ENCODE results near the gene SHMT2. TPM values are rescaled to one million over a fixed set of nuclear protein-coding genes. Genes with fewer than 3 reads are reported as not detected.

The SHMT2 gene
- total RNA-seq, 1 experiment from 2014 or later = 280 TPM

- Histone ChIP-seq H3K9ac (ENCODE audit: low read length) (no peak overlapping the region), H3K4me2 (ENCODE audit: low read length) (no peak overlapping the region), H4K20me1 (ENCODE audit: insufficient read depth) (no peaks in the 10 kb centered on the region), H3K27ac (ENCODE audit: low read depth, low read length) (no peak overlapping the region), H3K9me3 (ENCODE audit: control insufficient read depth in 1 of 2, insufficient read depth in 1 of 2, low read depth in 1 of 2, low read length in 2 of 2) (no peaks in the 10 kb centered on the region), H3K36me3 (ENCODE audit: control insufficient read depth in 1 of 2, insufficient read depth in 2 of 2, low read length in 2 of 2) (no peaks in the 10 kb centered on the region), H3K4me3 (replicated peaks in 1 of 2; ENCODE audit: low read depth in 1 of 2, low read length in 2 of 2) (no peak overlapping the region), H3K4me1 (ENCODE audit: control insufficient read depth in 1 of 2, insufficient read depth in 2 of 2, low read length in 2 of 2) (peaks cover 7 to 9% of the 10 kb centered on the region in 2 experiments), H3K79me2 (ENCODE audit: insufficient read depth, low read length) (no peaks in the 10 kb centered on the region), H3K9me2 (ENCODE audit: insufficient read depth) (no peaks in the 10 kb centered on the region), H2AFZ (ENCODE audit: low read depth, low read length, poor library complexity, severe bottlenecking) (no peak overlapping the region), H3K27me3 (ENCODE audit: insufficient read depth, low read length) (no peaks in the 10 kb centered on the region)
- DNase-seq (ENCODE audit: low read depth, low spot score) (no peak), ATAC-seq (no peak)
- CTCF ChIA-PET = no interaction called here
- RAD21 ChIA-PET (ENCODE audit: low non-redundant PET in 1 of 2, low total read pairs in 2 of 2, uncharacterized antibody in 2 of 2, unreplicated experiment in 2 of 2) = no interaction called here
- TF ChIP-seq ZFX (IDR thresholded peaks at IDR 0.05) (no peak), RAD21 (IDR thresholded peaks at IDR 0.05; ENCODE audit: low read depth) (no peak), CTCF (IDR thresholded peaks at IDR 0.05 in 2 of 3, conservative IDR thresholded peaks at IDR 0.05 in 1 of 3; ENCODE audit: borderline replicate concordance in 1 of 3, insufficient read depth in 1 of 3, low read depth in 2 of 3, low read length in 2 of 3) (no peak), EGR1 (IDR thresholded peaks at IDR 0.05; ENCODE audit: low read depth) (no peak), SP1 (IDR thresholded peaks at IDR 0.05; ENCODE audit: low read depth) (no peak), REST (IDR thresholded peaks at IDR 0.05; ENCODE audit: low read depth) (no peak), CEBPB (IDR thresholded peaks at IDR 0.05; ENCODE audit: low read depth) (no peak), EZH2phosphoT487 (IDR thresholded peaks at IDR 0.05; ENCODE audit: borderline replicate concordance) (no peak), ZBTB33 (IDR thresholded peaks at IDR 0.05; ENCODE audit: extremely low read depth, insufficient replicate concordance, low read length) (no peak), SRF (IDR thresholded peaks at IDR 0.05; ENCODE audit: low read depth) (no peak), POLR2AphosphoS5 (IDR thresholded peaks at IDR 0.05; ENCODE audit: low read depth, low read length) (no peak), ELF1 (IDR thresholded peaks at IDR 0.05; ENCODE audit: borderline replicate concordance, low read depth) (no peak), ATF3 (IDR thresholded peaks at IDR 0.05) (no peak), MAX (IDR thresholded peaks at IDR 0.05) (no peak), FOSL1 (IDR thresholded peaks at IDR 0.05; ENCODE audit: low read depth) (no peak), JUND (IDR thresholded peaks at IDR 0.05) (no peak)
- intact Hi-C loops (cut with micrococcal nuclease) = no loop called here
- no TSS peak for BruUV-seq (replicated peaks)
- POLR2A ChIA-PET = no interaction called here
Observed at GRCh38 chr12:57208631-57209282, 20.8 kb upstream of the SHMT2 start.
